Right atrium auricular region (tissue), 2 donors: ENCODE results near the gene TCP11L2. TPM values are rescaled to one million over a fixed set of nuclear protein-coding genes. Genes with fewer than 3 reads are reported as not detected.
"Not testable (repeated sequence)": the region's sequence is repeated elsewhere in the genome, so short reads cannot be mapped to it uniquely, and the experiment has no call there.

Experiments
- DNase-seq: peaks from one replicate; pipeline ENCODE4 v3.0.0-alpha.2; 2019; ENCODE audit warnings: low spot score
- H3K27ac ChIP-seq, 2 donors: fragments of 200-600 bp; sonication (generic); 1 replicate in 1 of 2; 2 replicates in 1 of 2; pipeline ENCODE4 v1.5.1; 2016 to 2019
- H3K27me3 ChIP-seq, 2 donors: fragments of 200-600 bp; sonication (generic); one replicate each; pipeline versions ENCODE4 v1.5.1 to v1.6.0; 2017 to 2019
- H3K36me3 ChIP-seq: fragments of 200-600 bp; sonication (generic); one replicate; pipeline ENCODE4 v1.5.1; 2016
- H3K4me1 ChIP-seq, 2 donors: fragments of 200-600 bp; sonication (generic); one replicate each; pipeline versions ENCODE4 v1.5.1 to v1.6.0; 2017 to 2019
- H3K4me3 ChIP-seq, 2 donors: fragments of 200-600 bp; sonication (generic); 1 replicate in 1 of 2; 2 replicates in 1 of 2; pipeline ENCODE4 v1.5.1; 2017 to 2019; ENCODE audit warnings: mild to moderate bottlenecking in 1 of 2, moderate library complexity in 1 of 2
- H3K9me3 ChIP-seq, 2 donors: fragments of 200-600 bp; sonication (generic); one replicate each; pipeline ENCODE4 v1.5.1; 2019
- CTCF ChIP-seq, 2 donors: fragments of 200-600 bp; sonication (generic); IDR thresholded peaks; one replicate each; pipeline ENCODE4 v1.5.1; 2019; ENCODE audit warnings: antibody characterized with exemption in 2 of 2
- total RNA-seq, 2 donors: library from RNA; depleted of rRNA; stranded (reverse); fragments of >200 nt; gene quantifications; one replicate each; pipeline ENCODE4 v1.1.0, GENCODE V29; 2016

TCP11L2 gene
- total RNA-seq, 2 donors from 2014 or later: 34.0 to 59.1 TPM

GRCh38 chr12:106308611-106309010, 6.1 kb downstream of the TCP11L2 start:
- H3K27ac ChIP-seq: peak overlapping the region; percentile 33 to 71
- peaks cover 9% of the 10 kb centered on the region for H3K36me3 ChIP-seq
- no peak for TF ChIP-seq CTCF (IDR thresholded peaks at IDR 0.05)
- no peaks in the 10 kb centered on the region for H3K9me3 ChIP-seq
- H3K4me1 ChIP-seq: peaks cover 0 to 82% of the 10 kb centered on the region in 2 donors
- no peak for DNase-seq
- H3K4me3 ChIP-seq: no peak overlapping the region
- H3K27me3 ChIP-seq: no peaks in the 10 kb centered on the region

GRCh38 chr12:106309671-106310505, 7.4 kb downstream of the TCP11L2 start:
- H3K36me3 ChIP-seq: peaks cover 17% of the 10 kb centered on the region
- peaks cover 0 to 69% of the 10 kb centered on the region in 2 donors for H3K4me1 ChIP-seq
- peak overlapping the region; percentile 61 to 71 for H3K27ac ChIP-seq
- no peaks in the 10 kb centered on the region for H3K9me3 ChIP-seq
- no peaks in the 10 kb centered on the region for H3K27me3 ChIP-seq
- no peak for TF ChIP-seq CTCF (IDR thresholded peaks at IDR 0.05)
- no peak overlapping the region for H3K4me3 ChIP-seq
- no peak for DNase-seq

GRCh38 chr12:106310687-106311086, 8.2 kb downstream of the TCP11L2 start:
- Histone ChIP-seq H3K36me3 (peaks cover 25% of the 10 kb centered on the region), H3K4me1 (peaks cover 0 to 61% of the 10 kb centered on the region in 2 donors)

GRCh38 chr12:106311139-106311538, 8.6 kb downstream of the TCP11L2 start:
- no peak for DNase-seq
- TF ChIP-seq CTCF (IDR thresholded peaks at IDR 0.05): no peak
- Histone ChIP-seq H3K9me3 (no peaks in the 10 kb centered on the region), H3K4me3 (no peak overlapping the region), H3K4me1 (peaks cover 0 to 57% of the 10 kb centered on the region in 2 donors), H3K36me3 (peaks cover 29% of the 10 kb centered on the region), H3K27ac (peak overlapping the region in 1 of 2 donors; percentile 71), H3K27me3 (no peaks in the 10 kb centered on the region)

More at GRCh38 chr12:106310687-106311086, 8.2 kb downstream of the TCP11L2 start:
- H3K27me3 ChIP-seq: no peaks in the 10 kb centered on the region
- DNase-seq: no peak
- no peak overlapping the region for H3K4me3 ChIP-seq
- TF ChIP-seq CTCF (IDR thresholded peaks at IDR 0.05): no peak
- peak overlapping the region; percentile 61 to 71 for H3K27ac ChIP-seq
- no peaks in the 10 kb centered on the region for H3K9me3 ChIP-seq

GRCh38 chr12:106313413-106313812, 10.9 kb downstream of the TCP11L2 start:
- H3K27me3 ChIP-seq, H3K4me3 ChIP-seq, H3K9me3 ChIP-seq, DNase-seq, H3K27ac ChIP-seq: not testable (repeated sequence)
- H3K4me1 ChIP-seq: peaks cover 0 to 41% of the 10 kb centered on the region in 2 donors
- peaks cover 49% of the 10 kb centered on the region for H3K36me3 ChIP-seq

GRCh38 chr12:106315523-106315922, 13.0 kb downstream of the TCP11L2 start:
- TF ChIP-seq CTCF (IDR thresholded peaks at IDR 0.05): no peak
- no peak for DNase-seq
- H3K4me3 ChIP-seq: no peak overlapping the region
- no peak overlapping the region for H3K27ac ChIP-seq
- no peaks in the 10 kb centered on the region for H3K9me3 ChIP-seq
- H3K4me1 ChIP-seq: peaks cover 0 to 22% of the 10 kb centered on the region in 2 donors
- H3K27me3 ChIP-seq: no peaks in the 10 kb centered on the region
- peaks cover 70% of the 10 kb centered on the region for H3K36me3 ChIP-seq
